ENCODE data around the gene RASGRP4. TPM values are rescaled to one million over a fixed set of nuclear protein-coding genes. Genes with fewer than 3 reads are reported as not detected.

RASGRP4 gene
- total RNA-seq, 2 donors from 2014 or later, result 0.84 to 0.90 TPM

- Histone ChIP-seq H3K4me3 (no peak overlapping the region), H3K9me3 (no peaks in the 10 kb centered on the region), H3K9ac (ENCODE audit: low read depth in 2 of 2, low read length in 2 of 2) (no peak overlapping the region), H3K36me3 (no peaks in the 10 kb centered on the region), H3K27ac (no peak overlapping the region), H3K27me3 (no peaks in the 10 kb centered on the region), H3K4me1 (no peaks in the 10 kb centered on the region)
- no peak for TF ChIP-seq CTCF (IDR thresholded peaks at IDR 0.05)
- intact Hi-C loops (cut with DNase I), result loop anchor here (10.0 kb wide), 1 partner anchor 205 kb away; the partner anchor contains the start of genes EIF3K and MAP4K1
- DNase-seq, result no peak
These were observed 16.3 kb downstream of the RASGRP4 start for GRCh38 chr19:38409631-38410133.

GRCh38 chr19:38405276-38405675, 20.7 kb downstream of the RASGRP4 start:
- peaks cover 7% of the 10 kb centered on the region for H3K4me1 ChIP-seq
- H3K4me3 ChIP-seq, result no peak overlapping the region
- H3K9ac ChIP-seq (ENCODE audit: low read depth in 2 of 2, low read length in 2 of 2), result no peak overlapping the region
- no peaks in the 10 kb centered on the region for H3K27me3 ChIP-seq
- H3K36me3 ChIP-seq, result no peaks in the 10 kb centered on the region
- H3K27ac ChIP-seq, result no peak overlapping the region
- TF ChIP-seq CTCF (IDR thresholded peaks at IDR 0.05), result no peak
- H3K9me3 ChIP-seq, result no peaks in the 10 kb centered on the region
- intact Hi-C loops (cut with DNase I), result loop anchor here (10.0 kb wide), 1 partner anchor 210 kb away; the partner anchor contains the start of genes EIF3K and MAP4K1
- DNase-seq, result no peak

GRCh38 chr19:38404858-38405257, 21.2 kb downstream of the RASGRP4 start:
- DNase-seq, result no peak
- no peak for TF ChIP-seq CTCF (IDR thresholded peaks at IDR 0.05)
- intact Hi-C loops (cut with DNase I), result loop anchor here (10.0 kb wide), 1 partner anchor 210 kb away; the partner anchor contains the start of genes EIF3K and MAP4K1
- Histone ChIP-seq H3K4me1 (peaks cover 7% of the 10 kb centered on the region), H3K27ac (no peak overlapping the region), H3K27me3 (no peaks in the 10 kb centered on the region), H3K36me3 (no peaks in the 10 kb centered on the region), H3K4me3 (no peak overlapping the region), H3K9ac (ENCODE audit: low read depth in 2 of 2, low read length in 2 of 2) (peak overlapping the region in 1 of 2 donors; percentile 35), H3K9me3 (no peaks in the 10 kb centered on the region)

- Histone ChIP-seq H3K27ac (peak within 1 kb of the TSS; percentile 84), H3K4me1 (peaks cover 7% of the 10 kb centered on the region), H3K36me3 (no peaks in the 10 kb centered on the region), H3K9ac (ENCODE audit: low read depth in 2 of 2, low read length in 2 of 2) (peak within 1 kb of the TSS; percentile 92 to 99), H3K9me3 (no peaks in the 10 kb centered on the region), H3K4me3 (peak within 1 kb of the TSS; percentile 97), H3K27me3 (no peaks in the 10 kb centered on the region)
- peak; percentile 99 for TF ChIP-seq CTCF (IDR thresholded peaks at IDR 0.05)
- DNase-seq, result peak; percentile 97
- intact Hi-C loops (cut with DNase I), result loop anchor here (10.0 kb wide), 1 partner anchor 212 kb away; the partner anchor contains the start of genes EIF3K and MAP4K1
These were observed 22.9 kb downstream of the RASGRP4 start, which contains the start of gene FAM98C for GRCh38 chr19:38402967-38403674. TSS of gene FAM98C (plus strand) at chr19:38403093. CDS start at chr19:38403154, 61 bp downstream.

GRCh38 chr19:38402623-38402966, 23.4 kb downstream of the RASGRP4 start:
- peak overlapping the region; percentile 84 for H3K27ac ChIP-seq
- peak overlapping the region; percentile 97 for H3K4me3 ChIP-seq
- peaks cover 7% of the 10 kb centered on the region for H3K4me1 ChIP-seq
- peak overlapping the region; percentile 8 to 26 for H3K9ac ChIP-seq (ENCODE audit: low read depth in 2 of 2, low read length in 2 of 2)
- no peaks in the 10 kb centered on the region for H3K36me3 ChIP-seq
- H3K27me3 ChIP-seq, result no peaks in the 10 kb centered on the region
- H3K9me3 ChIP-seq, result no peaks in the 10 kb centered on the region
- DNase-seq, result no peak
- TF ChIP-seq CTCF (IDR thresholded peaks at IDR 0.05), result no peak
- intact Hi-C loops (cut with DNase I), result loop anchor here (10.0 kb wide), 1 partner anchor 212 kb away; the partner anchor contains the start of genes EIF3K and MAP4K1

Measured in colonic mucosa (tissue), 4 donors.